ENCODE results near the gene FNIP1. TPM values are rescaled to one million over a fixed set of nuclear protein-coding genes. Genes with fewer than 3 reads are reported as not detected.
"Not testable (repeated sequence)": the region's sequence is repeated elsewhere in the genome, so short reads cannot be mapped to it uniquely, and the experiment has no call there.

FNIP1 gene
- total RNA-seq, 2 experiments from 2014 or later: 27.8 to 28.7 TPM

GRCh38 chr5:131634996-131635683 is 161.7 kb downstream of the FNIP1 start, which contains the start of gene RAPGEF6:
Gene RAPGEF6 (minus strand): TSS chr5:131635229. CDS start chr5:131635030, 199 bp downstream.
- ChIA-PET POLR2A (interaction anchor here (0.9 to 1.5 kb wide), 13 partner anchors 9 to 424 kb away, joined by 3 to 22 read pairs (median 5); partner anchors contain the start of genes CDC42SE2 and FNIP1), CTCF (interaction anchor here (0.6 to 1.3 kb wide), 4 partner anchors 20 to 385 kb away, joined by 3 to 5 read pairs (median 4); no protein-coding TSS in a partner anchor)
- Mint-ChIP-seq H3K27ac (peak within 1 kb of the TSS; percentile 99), H3K4me3 (peak within 1 kb of the TSS; percentile 99), H3K36me3 (ENCODE audit: low read depth) (peaks cover 13% of the 10 kb centered on the region), H3K4me1 (peaks cover 22% of the 10 kb centered on the region), H3K27me3 (no peaks in the 10 kb centered on the region), H3K9me3 (no peaks in the 10 kb centered on the region)
- DNase-seq: peak; percentile 99

GRCh38 chr5:131634666-131634995 is 162.2 kb downstream of the FNIP1 start:
- H3K9me3 Mint-ChIP-seq: no peaks in the 10 kb centered on the region
- H3K4me1 Mint-ChIP-seq: peaks cover 23% of the 10 kb centered on the region
- POLR2A ChIA-PET: interaction anchor here (1.0 to 1.4 kb wide), 3 partner anchors 84 to 161 kb away, joined by 3 read pairs; no protein-coding TSS in a partner anchor
- H3K36me3 Mint-ChIP-seq (ENCODE audit: low read depth): peaks cover 15% of the 10 kb centered on the region
- DNase-seq: peak; percentile 74
- no peaks in the 10 kb centered on the region for H3K27me3 Mint-ChIP-seq
- H3K27ac Mint-ChIP-seq: peak overlapping the region; percentile 99
- H3K4me3 Mint-ChIP-seq: peak overlapping the region; percentile 99
- CTCF ChIA-PET: interaction anchor here (0.6 to 1.6 kb wide), 2 partner anchors 47 to 105 kb away, joined by 3 read pairs; no protein-coding TSS in a partner anchor

GRCh38 chr5:131634238-131634637 is 162.6 kb downstream of the FNIP1 start:
- H3K36me3 Mint-ChIP-seq (ENCODE audit: low read depth): peaks cover 16% of the 10 kb centered on the region
- H3K27ac Mint-ChIP-seq: peak overlapping the region; percentile 99
- no peak for DNase-seq
- ChIA-PET POLR2A (interaction anchor here (0.8 to 1.7 kb wide), 5 partner anchors 14 to 427 kb away, joined by 3 read pairs; no protein-coding TSS in a partner anchor), CTCF (interaction anchor here (0.6 to 2.3 kb wide), 3 partner anchors 45 to 104 kb away, joined by 3 to 8 read pairs (median 3); no protein-coding TSS in a partner anchor)
- H3K4me1 Mint-ChIP-seq: peaks cover 22% of the 10 kb centered on the region
- no peaks in the 10 kb centered on the region for H3K9me3 Mint-ChIP-seq
- no peaks in the 10 kb centered on the region for H3K27me3 Mint-ChIP-seq
- H3K4me3 Mint-ChIP-seq: peak overlapping the region; percentile 99

DNA sequence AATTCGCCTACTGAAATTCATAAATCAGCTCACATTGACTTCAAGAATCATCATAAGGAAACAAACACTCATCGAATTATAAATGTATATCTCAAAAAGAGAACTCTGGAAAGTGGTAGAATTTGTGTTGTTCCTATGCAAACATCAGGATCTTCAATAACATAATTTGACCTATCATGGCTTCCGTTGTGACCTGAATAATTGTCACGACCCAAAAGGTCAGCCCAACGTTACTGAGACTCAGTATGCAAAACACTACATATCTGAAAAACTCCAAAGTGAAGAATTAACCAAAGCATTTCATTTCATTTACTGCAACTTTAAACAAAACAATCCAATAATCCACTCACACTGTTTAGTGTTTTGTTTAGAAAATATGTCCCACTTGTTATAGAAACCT is 163.0 kb downstream of the FNIP1 start:
- H3K9me3 Mint-ChIP-seq: no peaks in the 10 kb centered on the region
- peaks cover 20% of the 10 kb centered on the region for H3K36me3 Mint-ChIP-seq (ENCODE audit: low read depth)
- H3K4me1 Mint-ChIP-seq: peaks cover 26% of the 10 kb centered on the region
- POLR2A ChIA-PET: interaction anchor here (0.8 to 1.7 kb wide), 5 partner anchors 15 to 427 kb away, joined by 3 read pairs; no protein-coding TSS in a partner anchor
- CTCF ChIA-PET: interaction anchor here (0.6 to 2.3 kb wide), 3 partner anchors 44 to 104 kb away, joined by 3 to 8 read pairs (median 3); no protein-coding TSS in a partner anchor
- DNase-seq: no peak
- H3K27me3 Mint-ChIP-seq: no peaks in the 10 kb centered on the region
- H3K4me3 Mint-ChIP-seq: peak overlapping the region; percentile 99
- H3K27ac Mint-ChIP-seq: peak overlapping the region; percentile 99

DNA sequence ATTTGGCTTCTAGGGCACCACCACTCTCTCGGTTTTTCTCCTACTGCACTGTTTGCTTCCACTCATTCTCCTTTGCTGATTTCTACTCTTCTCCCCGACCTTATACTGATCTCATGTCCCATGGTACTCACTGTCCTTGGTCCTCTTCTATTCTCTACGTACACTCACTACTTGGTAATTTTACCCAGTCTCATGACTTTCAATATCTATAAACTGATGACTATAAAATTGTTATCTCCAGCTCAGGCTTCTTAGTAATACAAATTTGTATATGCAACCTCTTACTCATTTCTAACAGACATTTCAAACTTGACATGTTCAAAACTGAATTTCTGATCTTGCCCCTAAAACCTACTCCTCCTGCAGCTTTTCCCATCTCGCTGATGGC is 165.9 kb downstream of the FNIP1 start:
- H3K36me3 Mint-ChIP-seq (ENCODE audit: low read depth): peaks cover 27% of the 10 kb centered on the region
- H3K27me3 Mint-ChIP-seq: no peaks in the 10 kb centered on the region
- POLR2A ChIA-PET: interaction anchor here (0.6 to 1.3 kb wide), 2 partner anchors 122 to 166 kb away, joined by 3 to 4 read pairs; partner anchors contain the start of gene FNIP1
- H3K9me3 Mint-ChIP-seq: no peaks in the 10 kb centered on the region
- DNase-seq: no peak
- CTCF ChIA-PET: interaction anchor here (1.0 to 1.8 kb wide), 2 partner anchors 35 to 42 kb away, joined by 3 to 6 read pairs; no protein-coding TSS in a partner anchor
- H3K27ac Mint-ChIP-seq: no peak overlapping the region
- peaks cover 25% of the 10 kb centered on the region for H3K4me1 Mint-ChIP-seq
- no peak overlapping the region for H3K4me3 Mint-ChIP-seq

- Mint-ChIP-seq H3K9me3 (no peaks in the 10 kb centered on the region), H3K4me1 (peaks cover 25% of the 10 kb centered on the region), H3K27ac (no peak overlapping the region), H3K36me3 (ENCODE audit: low read depth) (peaks cover 30% of the 10 kb centered on the region), H3K4me3 (no peak overlapping the region), H3K27me3 (no peaks in the 10 kb centered on the region)
- ChIA-PET CTCF (interaction anchor here (0.7 to 1.8 kb wide), 3 partner anchors 35 to 433 kb away, joined by 3 to 6 read pairs (median 3); no protein-coding TSS in a partner anchor), POLR2A (interaction anchor here (1.3 kb wide), 1 partner anchor 166 kb away, joined by 4 read pairs; the partner anchor contains the start of gene FNIP1)
- DNase-seq: no peak
These were observed 166.4 kb downstream of the FNIP1 start for GRCh38 chr5:131630208-131630962.

DNA sequence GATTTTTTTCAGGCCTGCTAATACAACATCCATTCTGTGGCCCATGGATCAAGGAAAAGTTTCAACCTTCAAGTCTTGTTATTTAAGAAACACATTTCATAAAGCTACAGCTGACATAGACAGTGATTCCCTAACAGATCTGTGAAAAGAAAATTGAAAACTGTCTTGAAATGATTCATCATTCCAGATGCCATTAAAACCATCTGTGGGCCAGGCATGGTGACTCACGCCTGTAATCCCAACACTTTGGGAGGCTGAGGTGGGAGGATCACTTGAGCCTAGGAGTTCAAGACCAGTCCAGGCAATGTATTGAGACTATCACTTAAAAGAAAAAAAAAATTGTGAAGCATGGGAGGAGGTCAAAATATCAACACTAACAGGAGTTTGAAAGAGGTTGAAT is 167.8 kb downstream of the FNIP1 start:
- DNase-seq: no peak
- POLR2A ChIA-PET: interaction anchor here (1.2 kb wide), 1 partner anchor 168 kb away, joined by 3 read pairs; the partner anchor contains the start of gene FNIP1
- Mint-ChIP-seq H3K27ac (no peak overlapping the region), H3K9me3 (no peaks in the 10 kb centered on the region), H3K4me3 (no peak overlapping the region), H3K4me1 (peaks cover 23% of the 10 kb centered on the region), H3K27me3 (no peaks in the 10 kb centered on the region), H3K36me3 (ENCODE audit: low read depth) (peaks cover 26% of the 10 kb centered on the region)
- CTCF ChIA-PET: interaction anchor here (1.4 kb wide), 1 partner anchor 40 kb away, joined by 5 read pairs; no protein-coding TSS in a partner anchor

DNA sequence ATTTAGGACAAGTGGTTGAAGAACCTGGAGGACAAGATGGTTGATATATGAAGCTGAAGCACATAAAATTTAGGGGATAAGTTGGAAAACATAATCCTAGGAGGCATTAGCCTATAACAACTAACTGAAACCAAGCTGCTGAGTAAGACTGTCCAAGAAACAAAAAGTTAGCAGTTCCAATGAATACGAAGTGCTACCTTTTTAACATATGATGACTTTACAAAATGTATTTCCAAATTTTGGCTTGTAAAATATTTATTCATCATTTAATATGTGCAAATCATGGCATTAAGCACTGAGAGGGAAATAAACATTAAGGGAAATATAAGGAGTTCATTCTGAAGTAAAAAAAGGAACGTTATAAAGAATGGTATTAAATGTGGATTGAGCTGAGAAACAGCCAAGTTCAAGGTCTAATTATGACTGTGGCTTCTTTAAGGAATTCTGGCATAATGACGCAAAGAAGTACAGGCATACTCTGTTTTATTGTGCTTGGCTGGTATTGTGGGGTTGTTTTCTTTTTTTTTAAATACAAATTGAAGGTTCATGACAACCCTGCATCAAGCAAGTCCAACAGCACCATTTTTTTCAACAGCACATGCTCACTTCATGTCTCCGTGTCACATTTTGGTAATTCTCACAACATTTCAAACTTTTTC is 169.5 kb downstream of the FNIP1 start:
- no peaks in the 10 kb centered on the region for H3K27me3 Mint-ChIP-seq
- ChIA-PET CTCF (no interaction called here), POLR2A (interaction anchor here (1.1 kb wide), 1 partner anchor 9 kb away, joined by 4 read pairs; no protein-coding TSS in a partner anchor)
- DNase-seq: no peak
- H3K36me3 Mint-ChIP-seq (ENCODE audit: low read depth): peaks cover 27% of the 10 kb centered on the region
- H3K27ac Mint-ChIP-seq: no peak overlapping the region
- H3K9me3 Mint-ChIP-seq: no peaks in the 10 kb centered on the region
- no peak overlapping the region for H3K4me3 Mint-ChIP-seq
- peaks cover 23% of the 10 kb centered on the region for H3K4me1 Mint-ChIP-seq

DNA sequence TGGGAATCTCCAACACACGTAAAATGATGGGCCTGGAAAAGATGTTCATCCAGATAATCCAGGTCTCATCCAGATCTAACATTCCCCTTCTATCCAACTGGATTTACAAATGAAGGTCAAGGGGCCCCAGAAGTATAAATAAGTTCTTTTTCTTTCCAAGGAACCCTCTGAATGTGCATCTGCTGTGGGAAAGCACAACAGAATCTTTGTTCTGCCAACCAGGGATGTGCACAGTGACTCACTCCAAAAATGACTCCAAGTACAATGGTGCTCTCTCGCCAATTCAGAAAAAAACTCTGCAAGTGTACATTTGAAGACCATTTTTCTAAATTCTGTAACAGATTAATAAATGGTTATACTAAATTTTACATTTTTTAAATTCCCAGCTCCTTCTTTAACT is 174.2 kb downstream of the FNIP1 start:
- CTCF ChIA-PET: no interaction called here
- peaks cover 25% of the 10 kb centered on the region for H3K36me3 Mint-ChIP-seq (ENCODE audit: low read depth)
- DNase-seq: no peak
- H3K4me3 Mint-ChIP-seq: no peak overlapping the region
- peaks cover 16% of the 10 kb centered on the region for H3K4me1 Mint-ChIP-seq
- no peak overlapping the region for H3K27ac Mint-ChIP-seq
- POLR2A ChIA-PET: no interaction called here
- H3K9me3 Mint-ChIP-seq: no peaks in the 10 kb centered on the region
- H3K27me3 Mint-ChIP-seq: no peaks in the 10 kb centered on the region

DNA sequence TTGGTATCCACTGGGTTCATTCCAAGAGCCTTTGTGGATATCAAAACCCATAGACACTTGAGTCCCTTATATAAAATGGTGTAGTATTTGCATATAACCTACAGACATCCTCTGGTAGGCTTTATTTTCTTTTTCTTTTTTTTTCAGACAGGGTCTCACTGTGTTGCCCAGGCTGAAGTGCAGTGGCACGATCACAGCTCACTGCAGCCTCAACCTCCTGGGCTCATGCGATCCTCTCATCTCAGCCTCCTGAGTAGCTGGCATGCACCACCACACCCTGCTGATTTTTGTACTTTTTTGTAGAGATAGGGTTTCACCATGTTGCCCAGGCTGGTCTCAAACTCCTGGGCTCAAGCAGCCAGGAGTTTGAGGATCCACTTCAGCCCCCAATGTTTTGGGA is 175.7 kb downstream of the FNIP1 start:
- Mint-ChIP-seq H3K36me3 (ENCODE audit: low read depth) (peaks cover 30% of the 10 kb centered on the region), H3K4me1 (peaks cover 21% of the 10 kb centered on the region)
- H3K4me3 Mint-ChIP-seq, POLR2A ChIA-PET, H3K9me3 Mint-ChIP-seq, H3K27ac Mint-ChIP-seq, DNase-seq, CTCF ChIA-PET, H3K27me3 Mint-ChIP-seq: not testable (repeated sequence)

DNA sequence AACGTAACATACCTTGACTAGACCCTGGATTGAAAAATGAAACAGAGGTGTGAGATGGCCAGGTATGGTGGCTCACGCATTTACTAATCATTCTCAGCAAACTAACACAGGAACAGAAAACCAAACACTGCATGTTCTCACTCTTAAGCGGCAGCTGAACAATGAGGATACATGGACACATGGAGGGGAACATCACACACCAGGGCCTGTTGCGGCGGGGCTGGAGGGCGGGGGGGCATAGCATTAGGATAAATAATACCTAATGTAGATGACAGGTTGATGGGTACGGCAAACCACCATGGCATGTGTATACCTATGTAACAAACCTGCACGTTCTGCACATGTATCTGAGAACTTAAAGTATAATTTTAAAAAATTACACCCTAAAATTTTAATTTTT is 177.7 kb downstream of the FNIP1 start:
- no peak overlapping the region for H3K4me3 Mint-ChIP-seq
- DNase-seq: no peak
- CTCF ChIA-PET: no interaction called here

GRCh38 chr5:131617140-131617822 is 179.5 kb downstream of the FNIP1 start:
- Mint-ChIP-seq H3K4me1 (peaks cover 26% of the 10 kb centered on the region), H3K27me3 (no peaks in the 10 kb centered on the region), H3K27ac (no peak overlapping the region), H3K36me3 (ENCODE audit: low read depth) (peaks cover 39% of the 10 kb centered on the region), H3K4me3 (no peak overlapping the region), H3K9me3 (peaks cover 6% of the 10 kb centered on the region)
- no peak for DNase-seq
- ChIA-PET CTCF (interaction anchor here (1.2 kb wide), 1 partner anchor 27 kb away, joined by 4 read pairs; no protein-coding TSS in a partner anchor), POLR2A (interaction anchor here (1.5 kb wide), 1 partner anchor 19 kb away, joined by 3 read pairs; no protein-coding TSS in a partner anchor)

More for the DNA sequence above, 177.7 kb downstream of the FNIP1 start:
- Mint-ChIP-seq H3K9me3 (peaks cover 6% of the 10 kb centered on the region), H3K4me1 (peaks cover 30% of the 10 kb centered on the region), H3K27ac (no peak overlapping the region), H3K27me3 (no peaks in the 10 kb centered on the region), H3K36me3 (ENCODE audit: low read depth) (peaks cover 35% of the 10 kb centered on the region)
- POLR2A ChIA-PET: interaction anchor here (1.5 kb wide), 1 partner anchor 17 kb away, joined by 3 read pairs; no protein-coding TSS in a partner anchor
